ENCODE data around the gene ACOT11.

GRCh38 chr1:54584575-54584974, 36.5 kb downstream of the ACOT11 start:
- TF ChIP-seq CTCF (conservative IDR thresholded peaks at IDR 0.05; ENCODE audit: low read depth, low read length) (no peak), POLR2A (IDR thresholded peaks at IDR 0.05; ENCODE audit: low read depth, low read length) (no peak), RFX5 (IDR thresholded peaks at IDR 0.05; ENCODE audit: low read depth, low read length) (no peak), RCOR1 (IDR thresholded peaks at IDR 0.05; ENCODE audit: insufficient replicate concordance, low read length) (no peak), USF2 (IDR thresholded peaks at IDR 0.05; ENCODE audit: low read depth, low read length) (no peak), RAD21 (IDR thresholded peaks at IDR 0.05; ENCODE audit: low read length) (no peak), CHD1 (IDR thresholded peaks at IDR 0.05; ENCODE audit: low read depth, low read length) (no peak), FOS (IDR thresholded peaks at IDR 0.05; ENCODE audit: low read depth, low read length) (no peak), BHLHE40 (IDR thresholded peaks at IDR 0.05; ENCODE audit: low read depth, low read length) (no peak), MXI1 (IDR thresholded peaks at IDR 0.05; ENCODE audit: borderline replicate concordance, low read depth, low read length) (no peak)
